HCT116 (cell line): ENCODE measurements around the gene LRRTM3.

Source experiments
- CTCF ChIP-seq, 3 experiments: fragments of 200-600 bp in 1 of 3; sonication (generic) in 1 of 3; IDR thresholded peaks in 2 of 3; conservative IDR thresholded peaks in 1 of 3; 2 replicates each; pipeline ENCODE4 v1.5.1; 2012 to 2017; ENCODE audit warnings: low read depth in 2 of 3, low read length in 2 of 3, antibody characterized with exemption in 1 of 3, borderline replicate concordance in 1 of 3, control low read depth in 1 of 3, mild to moderate bottlenecking in 1 of 3, mixed read lengths in 1 of 3, mixed run types in 1 of 3, moderate library complexity in 1 of 3; ENCODE audit not compliant: insufficient read depth in 1 of 3
- EZH2 ChIP-seq: fragments of 200-600 bp; sonication (generic); IDR thresholded peaks from 2 replicates; pipeline ENCODE4 v1.6.1; 2017; ENCODE audit warnings: antibody characterized with exemption, mixed run types
- FOSL1 ChIP-seq: IDR thresholded peaks from 2 replicates; pipeline ENCODE4 v1.6.1; 2012; ENCODE audit warnings: low read depth
- JUND ChIP-seq: IDR thresholded peaks from 2 replicates; pipeline ENCODE4 v1.6.1; 2012
- POLR2A ChIP-seq: IDR thresholded peaks from 2 replicates; pipeline ENCODE4 v1.7.0; 2011; ENCODE audit warnings: borderline replicate concordance; ENCODE audit not compliant: insufficient read depth, insufficient read length; ENCODE audit errors: extremely low read depth
- POLR2AphosphoS5 ChIP-seq: IDR thresholded peaks from 2 replicates; pipeline ENCODE4 v1.6.1; 2011; ENCODE audit warnings: mild to moderate bottlenecking, low read depth, low read length, moderate library complexity
- RAD21 ChIP-seq: IDR thresholded peaks from 2 replicates; pipeline ENCODE4 v1.6.1; 2012; ENCODE audit warnings: low read depth, mild to moderate bottlenecking
- REST ChIP-seq: IDR thresholded peaks from 2 replicates; pipeline ENCODE4 v1.6.1; 2012; ENCODE audit warnings: low read depth
- SP1 ChIP-seq: IDR thresholded peaks from 2 replicates; pipeline ENCODE4 v1.6.1; 2012; ENCODE audit warnings: low read depth
- SRF ChIP-seq: IDR thresholded peaks from 2 replicates; pipeline ENCODE4 v1.6.1; 2012; ENCODE audit warnings: low read depth
- TCF7L2 ChIP-seq: IDR thresholded peaks from 2 replicates; pipeline ENCODE4 v1.7.0; 2011; ENCODE audit warnings: borderline replicate concordance, inconsistent platforms; ENCODE audit not compliant: insufficient read depth, insufficient read length; ENCODE audit errors: extremely low read depth
- YY1 ChIP-seq: IDR thresholded peaks from 2 replicates; pipeline ENCODE4 v1.6.1; 2011; ENCODE audit warnings: low read length, low read depth, moderate library complexity, mild to moderate bottlenecking; ENCODE audit not compliant: insufficient replicate concordance; ENCODE audit errors: extremely low read depth
- ZFX ChIP-seq: fragments of 450-650 bp; IDR thresholded peaks from 2 replicates; pipeline ENCODE4 v1.6.1; 2017
- TF ChIP-seq, protein P1 (sequence below): IDR thresholded peaks from 2 replicates; pipeline ENCODE4 v1.6.1; 2012

GRCh38 chr10:66941491-66941890, 15.7 kb downstream of the LRRTM3 start:
- TF ChIP-seq EZH2 (no peak), CTCF (IDR thresholded peaks at IDR 0.05 in 2 of 3, conservative IDR thresholded peaks at IDR 0.05 in 1 of 3; ENCODE audit: borderline replicate concordance in 1 of 3, insufficient read depth in 1 of 3, low read depth in 2 of 3, low read length in 2 of 3) (no peak), YY1 (no peak), TCF7L2 (no peak), SRF (no peak), FOSL1 (no peak), SP1 (no peak), REST (no peak), POLR2A (no peak), ZFX (no peak), RAD21 (no peak), POLR2AphosphoS5 (no peak), JUND (no peak)
- TF ChIP-seq, protein P1, sequence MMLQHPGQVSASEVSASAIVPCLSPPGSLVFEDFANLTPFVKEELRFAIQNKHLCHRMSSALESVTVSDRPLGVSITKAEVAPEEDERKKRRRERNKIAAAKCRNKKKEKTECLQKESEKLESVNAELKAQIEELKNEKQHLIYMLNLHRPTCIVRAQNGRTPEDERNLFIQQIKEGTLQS, result no peak
